GM18909 (cell line): ENCODE data around the gene EFNA1.
"Not testable (repeated sequence)": the region's sequence is repeated elsewhere in the genome, so short reads cannot be mapped to it uniquely, and the experiment has no call there.

Source experiments
- ATAC-seq: cut with Tn5 transposase; IDR thresholded peaks from one replicate; pipeline ENCODE4 v1.9.1; 2021; ENCODE audit warnings: mild to moderate bottlenecking; ENCODE audit not compliant: unreplicated experiment, poor library complexity

Gene EFNA1

DNA sequence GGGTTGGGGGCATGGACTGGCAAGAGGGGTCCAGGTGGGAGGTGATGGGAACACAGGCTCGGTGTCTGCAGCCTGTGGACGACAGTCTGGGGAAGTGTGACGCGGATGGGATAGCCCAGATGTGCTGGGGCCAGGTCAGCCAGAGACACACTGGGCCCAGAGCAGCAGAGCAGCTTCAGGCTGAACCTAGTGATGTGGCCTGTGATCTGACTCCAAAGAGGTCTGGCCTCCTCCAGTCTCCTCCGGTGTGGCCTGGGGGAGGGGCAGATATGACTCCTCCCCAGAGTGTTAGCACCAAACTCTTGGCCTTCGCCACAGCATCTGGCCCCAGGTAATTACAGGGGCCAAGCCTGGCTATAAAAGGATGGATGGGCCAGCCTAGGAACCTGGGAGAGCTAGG, 35.5 kb upstream of the EFNA1 start:
- no peak for ATAC-seq

DNA sequence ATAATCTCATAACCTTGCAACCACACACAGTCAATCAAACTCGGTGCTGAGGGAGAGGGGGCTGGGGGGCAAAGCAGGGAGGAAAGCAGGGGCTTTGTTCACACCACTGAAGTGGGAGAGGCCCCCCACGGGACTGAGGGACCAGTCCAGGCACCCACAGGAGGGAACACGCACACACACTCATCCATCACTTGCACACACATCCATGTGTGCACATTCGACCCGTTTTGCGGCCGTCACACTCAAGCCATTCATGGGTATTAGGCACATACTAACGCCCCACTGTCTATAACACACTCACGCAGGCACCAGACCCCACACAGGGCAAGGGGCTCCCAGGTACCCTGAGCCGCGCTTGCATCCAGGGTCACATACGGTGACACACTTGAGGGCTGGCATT, 35.0 kb upstream of the EFNA1 start:
- ATAC-seq, result no peak

DNA sequence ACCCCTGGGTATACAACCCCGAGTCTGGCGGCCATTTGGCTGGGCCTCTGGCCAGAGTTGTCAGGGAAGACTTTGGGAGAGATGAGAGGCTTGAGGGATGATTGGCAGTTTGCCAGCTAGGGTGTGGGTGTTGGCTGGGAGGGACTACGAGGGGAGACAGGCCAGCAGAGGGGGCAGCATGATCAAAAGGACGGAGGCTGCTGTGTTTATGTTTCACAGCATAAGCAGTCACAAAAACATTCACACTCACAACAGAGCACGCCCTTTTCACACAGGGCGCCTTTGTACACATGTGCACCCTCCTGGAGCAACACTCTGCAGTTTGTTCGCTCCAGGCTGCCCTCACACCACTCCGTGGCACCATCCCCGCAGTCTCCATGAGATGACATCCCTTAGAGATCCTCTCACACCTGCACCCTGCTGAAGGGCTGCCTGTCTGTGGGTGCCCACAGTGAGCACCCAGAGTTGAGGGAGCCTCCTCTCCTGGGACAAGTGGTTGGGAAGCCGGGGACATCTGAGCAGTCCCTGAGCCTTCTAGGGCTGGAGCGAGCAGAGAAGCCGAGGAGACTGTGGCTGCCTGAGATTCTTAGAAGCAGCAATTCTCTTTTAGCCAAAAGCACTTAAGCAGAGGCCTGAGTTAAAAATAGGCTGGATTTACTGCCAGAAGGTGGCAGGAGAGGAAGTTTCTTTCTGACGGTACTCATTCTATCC, 33.6 kb upstream of the EFNA1 start:
- no peak for ATAC-seq

GRCh38 chr1:155094622-155094948, 33.1 kb upstream of the EFNA1 start:
- ATAC-seq, result no peak

DNA sequence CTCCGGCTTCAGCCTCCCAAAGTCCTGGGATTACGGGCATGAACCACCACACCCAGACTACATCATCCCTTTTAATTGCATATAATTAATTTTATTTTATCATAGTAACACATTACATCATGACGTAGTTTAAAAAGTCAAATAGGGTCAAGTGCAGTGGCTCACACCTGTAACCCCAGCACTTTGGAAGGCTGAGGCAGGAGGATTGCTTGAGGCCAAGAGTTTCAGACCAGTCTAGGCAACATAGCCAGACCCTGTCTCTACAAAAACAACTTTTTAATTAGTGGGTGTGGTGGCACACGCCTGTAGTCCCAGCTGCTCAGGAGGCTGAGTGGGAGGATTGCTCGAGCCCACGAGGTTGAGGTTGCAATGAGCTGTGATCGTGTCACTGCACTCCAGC, 28.3 kb upstream of the EFNA1 start:
- no peak for ATAC-seq

DNA sequence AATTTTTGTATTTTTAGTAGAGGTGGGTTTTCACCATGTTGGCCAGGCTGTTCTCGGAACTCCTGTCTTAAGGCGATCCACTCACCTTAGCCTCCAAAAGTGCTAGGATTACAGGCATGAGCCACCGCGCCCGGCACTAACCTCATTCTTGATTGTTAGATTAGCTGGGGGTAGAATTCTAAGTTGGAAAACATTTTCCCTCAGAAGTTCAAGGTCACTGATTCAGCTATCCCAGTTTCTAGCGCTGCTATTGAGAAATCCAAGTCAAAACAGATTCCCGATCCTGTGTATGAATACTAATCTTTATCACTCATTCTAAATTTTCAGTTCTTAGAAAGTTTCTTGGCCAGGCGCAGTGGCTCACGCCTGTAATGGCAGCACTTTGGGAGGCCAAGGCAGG, 24.4 kb upstream of the EFNA1 start:
- no peak for ATAC-seq

GRCh38 chr1:155104605-155105534, 22.8 kb upstream of the EFNA1 start:
- ATAC-seq, result no peak

DNA sequence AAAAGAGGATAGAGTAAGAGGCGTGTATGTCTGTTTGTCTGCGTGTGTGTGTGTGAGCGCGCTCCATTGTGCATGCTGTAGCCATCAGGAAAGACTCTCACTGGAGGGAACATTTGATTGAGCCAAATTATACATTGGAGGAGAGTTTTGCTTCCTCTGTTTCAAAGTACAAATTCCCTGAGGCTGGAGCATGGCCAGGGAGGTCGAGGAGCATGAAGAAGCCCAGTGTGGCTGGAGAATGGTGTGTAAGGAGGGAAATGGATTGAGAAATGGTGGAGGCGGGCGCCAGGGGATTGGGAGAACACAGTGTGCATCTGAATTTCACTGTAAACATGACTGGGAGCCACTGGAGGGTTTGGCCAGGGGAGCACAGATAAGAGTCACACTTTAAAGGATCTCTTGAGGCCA, 22.1 kb upstream of the EFNA1 start:
- ATAC-seq, result no peak

DNA sequence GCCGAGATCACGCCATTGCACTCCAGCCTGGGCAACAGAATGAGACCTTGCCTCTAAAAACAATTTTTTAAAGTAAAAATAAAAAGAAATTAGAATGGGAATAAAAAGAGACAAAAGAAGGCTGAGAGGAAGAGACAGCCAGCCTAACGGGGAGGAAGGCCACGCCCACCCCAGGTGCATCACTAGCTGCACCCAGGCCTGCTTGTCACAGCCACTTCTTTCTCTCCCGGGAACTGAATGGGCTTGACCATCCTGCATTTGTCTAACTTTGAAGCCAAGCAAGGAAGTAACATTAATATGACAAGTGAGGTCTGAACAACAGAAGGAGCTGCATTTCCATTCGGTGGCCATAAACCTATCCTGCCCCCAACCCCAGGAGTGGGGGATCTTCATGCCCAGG, 20.8 kb upstream of the EFNA1 start:
- no peak for ATAC-seq

- ATAC-seq, result no peak
Measured at GRCh38 chr1:155107309-155108264, 20.1 kb upstream of the EFNA1 start.

- ATAC-seq, result no peak
Measured at GRCh38 chr1:155108296-155108695, 19.4 kb upstream of the EFNA1 start.

GRCh38 chr1:155110381-155110780, 17.3 kb upstream of the EFNA1 start:
- no peak for ATAC-seq

DNA sequence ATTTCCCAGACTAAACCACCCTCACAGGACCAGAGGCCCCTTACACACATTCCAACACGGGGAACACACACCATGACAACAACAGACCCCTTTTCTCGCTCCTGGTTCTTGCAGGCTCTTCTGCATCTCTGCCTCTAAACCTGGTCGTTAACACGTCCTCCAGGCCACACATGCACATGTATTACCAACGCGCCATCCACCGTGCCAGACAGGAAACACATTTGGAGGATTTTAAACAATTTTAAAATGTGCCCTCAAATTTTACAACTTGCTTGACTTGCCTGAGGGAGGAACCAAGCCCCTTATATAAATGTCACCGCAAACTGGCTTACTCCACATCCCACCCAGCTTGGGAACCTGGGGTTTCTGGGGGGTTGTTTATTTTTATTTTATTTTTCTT, 16.9 kb upstream of the EFNA1 start:
- ATAC-seq, result no peak

DNA sequence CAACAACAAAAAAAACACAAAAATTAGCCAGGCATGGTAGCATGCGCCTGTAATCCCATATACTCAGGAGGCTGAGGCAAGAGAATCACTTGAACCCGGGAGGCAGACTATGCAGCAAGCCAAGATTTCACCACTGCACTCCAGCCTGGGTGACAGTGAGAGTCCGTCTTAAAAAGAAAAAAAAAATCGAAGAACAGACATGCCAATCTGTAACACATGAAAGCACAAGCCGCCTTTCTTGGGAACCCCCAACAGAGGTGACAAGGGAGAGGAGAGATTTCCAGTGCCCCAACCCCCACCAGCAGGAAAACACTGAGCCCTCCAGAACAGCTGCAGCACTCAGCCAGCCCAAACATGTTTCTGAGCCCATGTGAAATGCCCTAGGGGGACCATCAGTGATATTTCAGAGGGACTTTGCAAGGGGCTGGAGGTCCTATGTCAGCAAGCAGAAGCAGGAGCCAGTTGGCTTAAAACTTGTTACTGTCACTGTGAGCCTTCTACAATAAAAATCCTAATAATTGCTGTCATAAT, 14.2 kb upstream of the EFNA1 start:
- no peak for ATAC-seq

- no peak for ATAC-seq
Measured at GRCh38 chr1:155116113-155116764, 11.4 kb upstream of the EFNA1 start.

DNA sequence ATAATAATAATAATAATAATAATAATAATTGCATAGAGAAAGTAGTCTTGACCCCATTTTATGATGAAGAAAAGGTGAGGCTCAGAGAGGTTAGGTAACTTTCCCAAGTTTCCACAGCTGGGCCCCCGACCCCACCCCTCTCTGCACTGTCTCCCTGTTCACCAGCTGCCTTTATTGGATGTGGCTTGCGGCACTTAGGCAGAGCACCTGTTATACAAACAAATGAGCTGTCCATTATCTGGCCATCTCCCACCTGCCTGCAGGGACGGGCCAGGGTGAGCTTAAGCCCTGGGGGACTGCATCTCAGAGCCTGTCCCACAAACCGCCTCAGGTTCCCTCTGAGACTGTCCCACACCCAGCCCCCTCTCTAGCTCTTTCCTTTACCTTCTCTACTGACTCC, 10.1 kb upstream of the EFNA1 start:
- ATAC-seq, result no peak

DNA sequence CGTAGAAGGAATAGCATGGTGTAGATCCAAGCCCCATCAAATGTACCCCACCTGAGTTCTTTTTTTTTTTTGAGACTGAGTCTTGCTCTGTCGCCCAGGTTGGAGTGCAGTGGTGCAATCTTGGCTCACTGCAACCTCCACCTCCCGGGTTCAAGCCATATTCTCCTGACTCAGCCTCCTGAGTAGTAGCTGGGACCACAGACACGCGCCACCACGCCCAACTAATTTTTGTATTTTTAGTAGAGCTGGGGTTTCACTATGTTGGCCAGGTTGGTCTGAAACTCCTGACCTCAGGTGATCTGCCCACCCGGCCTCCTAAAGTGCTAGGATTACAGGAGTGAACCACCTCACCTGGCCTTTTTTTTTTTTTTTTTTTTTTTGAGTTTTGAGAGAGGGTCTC, 9.6 kb upstream of the EFNA1 start:
- ATAC-seq, result not testable (repeated sequence)

DNA sequence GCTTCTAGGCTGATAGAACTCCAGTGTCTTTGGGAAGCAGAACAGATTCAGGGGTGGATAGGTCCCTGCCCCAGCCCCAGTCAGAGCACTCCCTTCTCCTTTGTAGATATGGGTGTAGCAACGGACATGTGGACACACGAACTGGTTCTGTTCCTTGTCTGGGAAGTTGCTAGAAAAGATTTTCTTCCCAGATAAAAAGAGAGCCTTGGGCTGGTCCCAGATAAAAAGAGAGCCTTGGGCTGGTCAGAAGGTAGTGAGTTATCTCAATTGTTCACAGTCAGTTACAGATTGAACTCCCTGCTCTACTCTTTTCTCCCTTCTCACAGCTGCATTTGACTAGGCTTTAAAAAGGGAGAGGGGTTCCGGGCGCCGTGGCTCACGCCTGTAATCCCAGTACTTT, 7.4 kb upstream of the EFNA1 start:
- no peak for ATAC-seq

GRCh38 chr1:155121249-155121648, 6.4 kb upstream of the EFNA1 start:
- no peak for ATAC-seq

DNA sequence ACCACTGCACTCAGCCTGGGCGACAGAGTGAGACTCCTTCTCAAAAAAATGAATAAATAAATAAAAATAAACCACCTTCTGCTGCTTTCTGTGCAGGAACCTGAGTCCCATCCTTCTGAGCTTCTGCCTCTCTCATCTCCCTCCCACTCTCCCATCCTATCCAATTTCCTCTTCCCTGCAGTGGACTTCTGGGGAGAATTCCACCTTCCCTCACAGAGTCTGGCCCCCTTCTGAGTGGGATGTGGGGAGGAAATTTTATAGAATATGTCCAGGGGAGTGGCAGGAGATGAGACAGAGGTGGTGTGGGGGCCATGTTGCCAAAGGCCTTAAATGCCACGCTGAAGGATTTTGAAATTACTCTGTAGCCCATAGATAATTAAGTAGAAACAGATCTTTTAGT, 5.4 kb upstream of the EFNA1 start:
- no peak for ATAC-seq
